Glutamatergic neuron (in vitro differentiated cells): ENCODE measurements around the gene RAB3GAP1. TPM values are rescaled to one million over a fixed set of nuclear protein-coding genes. Genes with fewer than 3 reads are reported as not detected.

Experiments
- DNase-seq: peaks from one replicate; pipeline ENCODE4 v3.0.0; 2022
- H3K27ac Mint-ChIP-seq: one replicate; pipeline ENCODE4 v1.8.0; 2020; ENCODE audit warnings: mild to moderate bottlenecking, mixed read lengths, inconsistent platforms; ENCODE audit not compliant: unreplicated experiment
- H3K27me3 Mint-ChIP-seq: one replicate; pipeline ENCODE4 v1.8.0; 2020; ENCODE audit warnings: mild to moderate bottlenecking, moderate library complexity, mixed read lengths, inconsistent platforms; ENCODE audit not compliant: unreplicated experiment
- H3K36me3 Mint-ChIP-seq: one replicate; pipeline ENCODE4 v1.8.0; 2020; ENCODE audit warnings: mild to moderate bottlenecking, mixed read lengths, inconsistent platforms; ENCODE audit not compliant: unreplicated experiment
- H3K4me1 Mint-ChIP-seq: one replicate; pipeline ENCODE4 v1.8.0; 2020; ENCODE audit warnings: mild to moderate bottlenecking, low read depth, mixed read lengths, inconsistent platforms; ENCODE audit not compliant: unreplicated experiment
- H3K4me3 Mint-ChIP-seq: one replicate; pipeline ENCODE4 v1.8.0; 2020; ENCODE audit warnings: mild to moderate bottlenecking, mixed read lengths, inconsistent platforms; ENCODE audit not compliant: unreplicated experiment
- H3K9me3 Mint-ChIP-seq: one replicate; pipeline ENCODE4 v1.8.0; 2020; ENCODE audit warnings: mild to moderate bottlenecking, moderate library complexity, mixed read lengths, inconsistent platforms; ENCODE audit not compliant: unreplicated experiment
- CTCF ChIP-seq: fragments of 200-600 bp; sonication (generic); IDR thresholded peaks from one replicate; pipeline ENCODE4 v1.5.0; 2021; ENCODE audit not compliant: partially characterized antibody, unreplicated experiment
- total RNA-seq: library from RNA; stranded (reverse); fragmentation: NEBNext Ultra II Directional; extraction: Animal tissue kit (Norgen Biotek cat#: 25700); gene quantifications from one replicate; pipeline ENCODE4 v1.2.1, GENCODE V29; 2021; ENCODE audit not compliant: unreplicated experiment

The RAB3GAP1 gene
- total RNA-seq, 1 donor from 2014 or later, result 30.7 TPM

GRCh38 chr2:135009339-135009738, 42.8 kb upstream of the RAB3GAP1 start:
- H3K27ac Mint-ChIP-seq, result no peak overlapping the region
- H3K36me3 Mint-ChIP-seq, result no peaks in the 10 kb centered on the region
- H3K4me3 Mint-ChIP-seq, result no peak overlapping the region
- peaks cover 10% of the 10 kb centered on the region for H3K4me1 Mint-ChIP-seq
- H3K9me3 Mint-ChIP-seq, result peaks cover 2% of the 10 kb centered on the region
- TF ChIP-seq CTCF, result no peak
- no peak for DNase-seq
- peaks cover 5% of the 10 kb centered on the region for H3K27me3 Mint-ChIP-seq

DNA sequence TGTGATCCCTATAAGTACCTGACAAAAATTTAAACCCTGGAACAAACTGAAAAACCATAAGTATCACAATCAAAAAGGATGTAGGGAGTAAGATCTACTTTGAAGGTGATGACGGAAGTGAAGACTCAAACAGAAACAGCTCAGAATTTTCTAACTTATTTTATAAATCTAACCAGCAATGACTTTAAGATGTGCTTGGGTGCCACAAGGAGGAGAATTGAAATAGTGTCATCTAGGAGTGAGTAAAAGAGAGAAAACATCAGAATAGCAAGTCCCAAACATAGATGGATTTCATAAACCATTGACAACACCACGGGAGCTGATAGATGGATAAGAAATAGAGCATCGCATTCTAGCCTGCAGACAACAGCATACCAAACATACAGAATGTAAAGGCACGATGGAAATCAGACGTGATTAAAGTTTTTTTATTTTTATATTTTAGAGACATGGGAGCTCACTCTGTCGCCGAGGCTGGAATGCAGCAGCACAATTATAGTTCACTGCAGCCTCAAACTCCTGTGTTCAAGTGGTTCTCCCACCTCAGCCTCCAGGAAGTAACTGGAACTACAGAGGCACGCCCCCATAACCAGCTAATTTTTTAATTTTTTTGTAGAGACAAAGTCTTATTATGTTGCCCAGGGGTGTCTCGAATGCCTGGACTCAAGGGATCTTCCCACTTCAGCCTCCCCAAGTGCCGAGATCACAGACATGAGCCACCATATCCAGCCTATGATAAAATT, 41.7 kb upstream of the RAB3GAP1 start:
- H3K4me1 Mint-ChIP-seq, result peaks cover 5% of the 10 kb centered on the region
- H3K27me3 Mint-ChIP-seq, result peaks cover 3% of the 10 kb centered on the region
- H3K36me3 Mint-ChIP-seq, result no peaks in the 10 kb centered on the region
- H3K27ac Mint-ChIP-seq, result no peak overlapping the region
- no peak overlapping the region for H3K4me3 Mint-ChIP-seq
- no peak for DNase-seq
- H3K9me3 Mint-ChIP-seq, result no peaks in the 10 kb centered on the region
- TF ChIP-seq CTCF, result no peak

DNA sequence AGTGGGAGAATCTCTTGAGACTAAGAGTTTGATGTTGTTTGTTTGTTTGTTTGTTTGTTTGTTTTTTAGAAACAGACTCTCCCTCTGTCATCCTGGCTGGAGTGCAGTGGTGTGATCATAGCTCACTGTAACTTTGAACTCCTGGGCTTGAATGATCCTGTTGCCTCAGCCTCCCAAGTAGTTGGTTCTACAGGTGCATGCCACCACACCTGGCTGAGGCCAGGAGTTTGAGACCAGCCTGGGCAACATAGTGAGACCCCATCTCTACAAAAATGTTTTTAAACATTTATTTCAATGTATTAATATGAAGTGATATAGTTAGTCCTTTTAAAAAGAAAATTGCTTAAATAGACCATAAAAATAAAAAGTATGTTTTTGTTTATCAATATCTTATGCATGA, 40.5 kb upstream of the RAB3GAP1 start:
- H3K4me1 Mint-ChIP-seq, result no peaks in the 10 kb centered on the region
- no peak overlapping the region for H3K27ac Mint-ChIP-seq
- no peak for TF ChIP-seq CTCF
- no peaks in the 10 kb centered on the region for H3K9me3 Mint-ChIP-seq
- H3K27me3 Mint-ChIP-seq, result peaks cover 3% of the 10 kb centered on the region
- H3K4me3 Mint-ChIP-seq, result no peak overlapping the region
- no peaks in the 10 kb centered on the region for H3K36me3 Mint-ChIP-seq
- no peak for DNase-seq

DNA sequence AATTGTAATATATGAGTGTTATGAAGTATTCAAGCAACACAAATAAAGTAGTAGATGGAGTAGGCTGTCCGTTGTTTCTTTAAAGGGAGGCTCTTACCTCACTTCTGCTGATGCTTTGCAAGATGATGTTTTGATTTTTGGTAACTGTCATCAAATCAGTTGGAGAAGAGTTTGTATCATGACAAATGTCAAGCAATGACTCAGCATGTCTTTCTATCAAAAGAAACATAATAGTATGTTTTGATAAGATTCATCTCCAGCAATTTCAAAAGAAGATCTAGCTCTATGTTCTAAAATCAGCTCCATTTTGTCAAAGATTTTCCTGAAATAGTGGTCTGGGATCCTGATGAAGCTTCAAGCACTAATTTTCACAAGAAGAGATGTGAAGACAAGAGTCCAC, 30.5 kb upstream of the RAB3GAP1 start:
- Mint-ChIP-seq H3K27ac (no peak overlapping the region), H3K9me3 (no peaks in the 10 kb centered on the region), H3K4me1 (no peaks in the 10 kb centered on the region), H3K36me3 (no peaks in the 10 kb centered on the region), H3K4me3 (no peak overlapping the region), H3K27me3 (peaks cover 1% of the 10 kb centered on the region)
- DNase-seq, result no peak
- no peak for TF ChIP-seq CTCF

DNA sequence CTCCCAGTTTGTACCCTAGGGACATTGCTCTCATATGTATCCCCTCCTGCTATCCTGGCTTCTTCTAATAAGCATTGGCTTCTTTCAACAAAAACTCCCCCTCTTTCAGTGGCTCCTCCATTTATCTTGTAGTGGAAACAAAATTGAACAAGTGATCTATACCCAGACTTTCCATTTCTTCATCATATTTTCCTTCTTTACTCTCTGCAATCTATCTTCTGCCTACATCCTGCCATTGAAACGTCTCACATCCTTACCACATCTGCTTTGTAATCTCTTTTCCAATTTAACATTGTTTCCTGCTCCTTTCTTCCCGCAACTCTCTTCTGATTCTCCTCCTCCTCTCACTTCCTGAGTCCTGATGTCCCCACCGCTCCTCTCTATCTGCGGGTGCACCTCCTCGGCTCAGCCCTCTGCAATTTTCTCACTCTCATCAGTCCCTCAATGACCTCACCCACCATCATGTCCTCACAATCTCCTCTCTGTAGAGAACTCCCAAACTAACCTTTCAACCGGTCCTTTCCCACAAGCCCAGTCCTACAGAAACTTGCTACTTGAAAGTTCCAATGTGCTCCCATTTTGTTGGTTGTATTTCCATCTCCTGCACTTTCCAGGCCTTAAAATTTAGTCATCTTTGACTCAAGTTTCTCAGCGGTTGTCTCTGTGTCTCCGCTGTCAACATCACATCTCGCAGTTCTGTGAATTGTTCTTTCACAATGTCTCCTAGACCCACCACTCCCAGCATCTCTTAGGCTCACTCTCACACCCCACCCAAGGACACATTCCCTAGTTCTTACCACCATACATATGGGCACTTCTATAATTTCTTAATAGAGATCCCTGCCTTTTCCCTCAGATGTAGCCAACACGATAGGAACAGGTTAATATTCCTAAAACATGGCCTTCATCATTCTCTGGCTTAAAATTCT, 28.9 kb upstream of the RAB3GAP1 start:
- no peaks in the 10 kb centered on the region for H3K9me3 Mint-ChIP-seq
- no peaks in the 10 kb centered on the region for H3K36me3 Mint-ChIP-seq
- DNase-seq, result no peak
- H3K27ac Mint-ChIP-seq, result no peak overlapping the region
- TF ChIP-seq CTCF, result no peak
- H3K4me1 Mint-ChIP-seq, result no peaks in the 10 kb centered on the region
- H3K4me3 Mint-ChIP-seq, result no peak overlapping the region
- peaks cover 1% of the 10 kb centered on the region for H3K27me3 Mint-ChIP-seq
